Measurements from ENCODE around the gene SLC36A4.
"Not testable (repeated sequence)": the region's sequence is repeated elsewhere in the genome, so short reads cannot be mapped to it uniquely, and the experiment has no call there.

SLC36A4 gene

GRCh38 chr11:93193731-93194130 lies 4.1 kb downstream of the SLC36A4 start:
- no peak for DNase-seq

- no peak for DNase-seq
Observed at GRCh38 chr11:93192163-93192562, 5.6 kb downstream of the SLC36A4 start.

GRCh38 chr11:93189462-93189861 lies 8.3 kb downstream of the SLC36A4 start:
- DNase-seq = no peak

GRCh38 chr11:93188726-93189125 lies 9.1 kb downstream of the SLC36A4 start:
- no peak for DNase-seq

- no peak for DNase-seq
Observed at GRCh38 chr11:93187290-93187689, 10.5 kb downstream of the SLC36A4 start.

GRCh38 chr11:93177891-93178290 lies 19.9 kb downstream of the SLC36A4 start:
- not testable (repeated sequence) for DNase-seq

GRCh38 chr11:93169950-93170561 lies 27.7 kb downstream of the SLC36A4 start:
- no peak for DNase-seq

GRCh38 chr11:93169143-93169542 lies 28.6 kb downstream of the SLC36A4 start:
- DNase-seq = no peak

GRCh38 chr11:93166862-93167261 lies 30.9 kb downstream of the SLC36A4 start:
- no peak for DNase-seq

GRCh38 chr11:93166194-93166593 lies 31.6 kb downstream of the SLC36A4 start:
- no peak for DNase-seq

GRCh38 chr11:93160808-93161207 lies 37.0 kb downstream of the SLC36A4 start:
- DNase-seq = no peak

- no peak for DNase-seq
Observed at GRCh38 chr11:93160156-93160555, 37.6 kb downstream of the SLC36A4 start.

- no peak for DNase-seq
Observed at GRCh38 chr11:93159721-93160120, 38.1 kb downstream of the SLC36A4 start.

GRCh38 chr11:93155738-93156137 lies 42.1 kb downstream of the SLC36A4 start:
- DNase-seq = no peak

GRCh38 chr11:93145390-93145915 lies 52.3 kb downstream of the SLC36A4 start:
- no peak for DNase-seq

- DNase-seq = no peak
Observed at GRCh38 chr11:93143800-93144199, 54.0 kb downstream of the SLC36A4 start.

GRCh38 chr11:93143186-93143585 lies 54.6 kb downstream of the SLC36A4 start:
- DNase-seq = no peak

- DNase-seq = no peak
Observed at GRCh38 chr11:93133488-93134109, 64.2 kb downstream of the SLC36A4 start.

- DNase-seq = no peak
Observed at GRCh38 chr11:93132836-93133235, 65.0 kb downstream of the SLC36A4 start.

- no peak for DNase-seq
Observed at GRCh38 chr11:93131709-93132108, 66.1 kb downstream of the SLC36A4 start.

GRCh38 chr11:93128574-93128973 lies 69.2 kb downstream of the SLC36A4 start:
- no peak for DNase-seq

- DNase-seq = no peak
Observed at GRCh38 chr11:93123351-93123898, 74.4 kb downstream of the SLC36A4 start.

GRCh38 chr11:93122535-93123235 lies 75.1 kb downstream of the SLC36A4 start:
- no peak for DNase-seq

GRCh38 chr11:93118276-93118675 lies 79.5 kb downstream of the SLC36A4 start:
- DNase-seq = no peak
